Activated CD8-positive, alpha-beta memory T cell treated with anti-CD3 and anti-CD28 coated beads, Interleukin-2, amount 50 U/mL, for 4 hours (primary cell): Measurements from ENCODE around the gene MORC1.
A peak's percentile ranks its signal among the peaks of the same experiment; 100 is the strongest.

ENCODE experiments used
- DNase-seq: peaks from one replicate; pipeline ENCODE4 v3.0.0-alpha.2; 2020

The MORC1 gene

GRCh38 chr3:108936924-108937689 is 180.8 kb downstream of the MORC1 start:
- DNase-seq: no peak

DNA sequence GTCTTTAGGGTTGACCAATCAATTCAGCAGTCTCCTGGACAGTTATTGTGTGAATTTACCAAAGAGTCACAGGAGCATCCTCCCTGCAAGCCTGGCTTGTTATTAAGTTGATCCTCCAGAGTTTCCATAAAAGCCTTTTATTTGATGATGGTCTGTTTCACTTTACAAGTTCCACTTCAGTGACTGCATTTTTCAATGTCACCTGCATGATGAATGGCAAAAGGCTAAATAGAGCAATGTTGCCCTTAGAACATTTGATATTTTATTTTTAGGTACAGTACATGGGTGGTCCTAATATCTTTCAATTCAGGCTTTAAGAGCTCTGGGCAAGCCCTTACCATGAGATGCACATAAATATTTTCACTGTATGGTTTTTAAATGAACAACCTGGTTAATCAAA is 186.9 kb downstream of the MORC1 start:
- DNase-seq: no peak

DNA sequence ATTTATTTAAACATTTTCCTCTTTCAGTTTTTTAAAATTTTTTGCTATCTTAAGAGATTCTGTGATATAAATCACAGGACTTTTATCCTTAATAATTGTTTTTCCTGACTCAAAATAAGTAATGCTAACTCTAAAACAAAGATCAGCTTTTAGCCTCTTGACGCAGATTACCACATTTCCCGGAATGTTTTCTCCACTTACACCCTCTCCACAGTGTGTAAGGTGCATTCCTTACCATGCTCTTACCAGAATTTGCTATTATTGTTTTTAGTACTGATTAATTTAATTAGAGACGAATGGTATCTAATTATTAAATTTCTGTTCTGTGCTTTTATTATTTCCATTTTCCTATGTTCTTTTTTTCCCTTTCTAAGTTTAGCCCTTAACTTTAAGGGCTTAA is 199.1 kb downstream of the MORC1 start:
- no peak for DNase-seq

GRCh38 chr3:108914774-108915641 is 202.9 kb downstream of the MORC1 start:
- peak; percentile 58 for DNase-seq

DNA sequence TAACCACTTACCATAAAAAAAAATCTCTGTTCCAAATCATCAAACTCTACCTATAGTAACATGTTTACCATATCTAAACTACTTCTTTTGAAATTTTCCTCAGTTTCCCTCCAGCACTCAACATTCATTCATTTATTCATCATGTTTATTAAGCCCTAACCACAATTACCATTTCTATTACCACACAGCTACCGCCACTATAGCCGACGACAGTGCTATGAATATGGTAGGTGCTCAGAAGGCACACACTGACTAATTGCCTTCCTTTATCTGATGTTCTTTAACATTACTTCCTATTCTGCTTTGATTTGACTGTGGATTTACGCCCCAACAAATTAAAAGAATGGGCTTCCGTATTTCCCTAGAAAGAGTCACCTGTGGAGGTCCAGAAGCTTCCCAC is 208.1 kb downstream of the MORC1 start:
- no peak for DNase-seq
